Keratinocyte (primary cell): ENCODE results near the gene NAALADL1.

Experiments
- EZH2 ChIP-seq: IDR thresholded peaks from one replicate; pipeline ENCODE4 v1.6.1; 2012; ENCODE audit warnings: inconsistent platforms, mild to moderate bottlenecking, low read length, moderate library complexity
- TF ChIP-seq, protein P1 (sequence below), 3 experiments: IDR thresholded peaks in 1 of 3; conservative IDR thresholded peaks in 1 of 3; optimal IDR thresholded peaks in 1 of 3; 2 replicates in 2 of 3; 3 replicates in 1 of 3; pipeline versions ENCODE3 to v1.5.1; 2011; ENCODE audit warnings: low read length in 3 of 3, mild to moderate bottlenecking in 3 of 3, moderate library complexity in 2 of 3, control low read depth in 1 of 3, inconsistent platforms in 1 of 3; ENCODE audit not compliant: insufficient read depth in 2 of 3; ENCODE audit errors: extremely low read depth in 1 of 3

DNA sequence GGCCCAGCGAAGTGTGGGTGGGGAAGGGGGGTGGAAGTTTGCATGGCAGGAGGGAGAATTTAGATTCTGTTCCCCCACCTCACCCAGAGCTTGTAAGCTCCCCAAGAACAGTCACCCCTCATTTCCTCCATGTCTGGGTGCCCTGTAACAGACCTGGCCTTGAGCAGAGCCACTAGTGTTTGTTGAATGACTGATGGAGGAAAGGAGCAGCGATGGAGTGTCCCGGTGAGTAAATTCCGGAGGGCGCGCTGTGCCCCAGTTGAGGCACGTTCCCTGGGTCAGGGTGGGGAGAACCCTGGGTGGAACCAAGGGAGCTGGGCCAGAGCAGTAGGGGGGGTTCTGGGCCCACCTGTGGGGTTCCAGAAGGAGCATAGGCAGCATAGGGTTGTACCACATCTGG lies 827 bp downstream of the NAALADL1 start:
- TF ChIP-seq, protein P1, sequence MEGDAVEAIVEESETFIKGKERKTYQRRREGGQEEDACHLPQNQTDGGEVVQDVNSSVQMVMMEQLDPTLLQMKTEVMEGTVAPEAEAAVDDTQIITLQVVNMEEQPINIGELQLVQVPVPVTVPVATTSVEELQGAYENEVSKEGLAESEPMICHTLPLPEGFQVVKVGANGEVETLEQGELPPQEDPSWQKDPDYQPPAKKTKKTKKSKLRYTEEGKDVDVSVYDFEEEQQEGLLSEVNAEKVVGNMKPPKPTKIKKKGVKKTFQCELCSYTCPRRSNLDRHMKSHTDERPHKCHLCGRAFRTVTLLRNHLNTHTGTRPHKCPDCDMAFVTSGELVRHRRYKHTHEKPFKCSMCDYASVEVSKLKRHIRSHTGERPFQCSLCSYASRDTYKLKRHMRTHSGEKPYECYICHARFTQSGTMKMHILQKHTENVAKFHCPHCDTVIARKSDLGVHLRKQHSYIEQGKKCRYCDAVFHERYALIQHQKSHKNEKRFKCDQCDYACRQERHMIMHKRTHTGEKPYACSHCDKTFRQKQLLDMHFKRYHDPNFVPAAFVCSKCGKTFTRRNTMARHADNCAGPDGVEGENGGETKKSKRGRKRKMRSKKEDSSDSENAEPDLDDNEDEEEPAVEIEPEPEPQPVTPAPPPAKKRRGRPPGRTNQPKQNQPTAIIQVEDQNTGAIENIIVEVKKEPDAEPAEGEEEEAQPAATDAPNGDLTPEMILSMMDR (optimal IDR thresholded peaks at IDR 0.05 in 1 of 3, IDR thresholded peaks at IDR 0.05 in 1 of 3, conservative IDR thresholded peaks at IDR 0.05 in 1 of 3; ENCODE audit: extremely low read depth in 1 of 3, insufficient read depth in 2 of 3, low read length in 3 of 3) = no peak
- TF ChIP-seq EZH2 = no peak
